Suppressor macrophage treated with lipopolysaccharide for 4 hours (primary cell): ENCODE measurements around the gene TMEM132D.

Experiments
- DNase-seq: peaks from one replicate; pipeline ENCODE4 v3.0.0-alpha.2; 2020

Gene TMEM132D

GRCh38 chr12:129873111-129873832 lies 30.6 kb downstream of the TMEM132D start:
- DNase-seq: no peak

- DNase-seq: no peak
Observed at GRCh38 chr12:129871991-129872972, 31.5 kb downstream of the TMEM132D start.

DNA sequence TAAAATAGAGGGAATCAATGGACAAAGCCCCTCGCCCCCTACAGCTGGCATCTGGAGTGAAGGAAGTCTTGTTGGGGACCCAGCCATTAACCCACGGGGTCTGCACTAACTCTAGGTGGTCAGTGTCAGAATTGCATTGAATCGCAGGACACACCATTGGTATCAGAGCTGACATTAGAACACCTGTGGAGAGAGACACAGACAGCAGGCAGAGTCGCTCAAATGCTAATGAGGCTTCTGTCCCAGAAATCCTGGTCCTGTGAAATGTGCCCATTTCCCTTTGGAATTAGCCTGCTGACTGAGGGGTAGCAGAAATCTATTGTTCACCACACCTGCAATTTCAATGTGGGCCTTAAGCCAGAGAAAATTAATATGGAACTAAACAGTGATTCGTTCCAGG lies 33.0 kb downstream of the TMEM132D start:
- no peak for DNase-seq

- DNase-seq: no peak
Observed at GRCh38 chr12:129870136-129870535, 33.7 kb downstream of the TMEM132D start.

- no peak for DNase-seq
Observed at GRCh38 chr12:129868575-129868974, 35.2 kb downstream of the TMEM132D start.

- DNase-seq: no peak
Observed at GRCh38 chr12:129863938-129864337, 39.9 kb downstream of the TMEM132D start.

- no peak for DNase-seq
Observed at GRCh38 chr12:129862561-129863175, 41.2 kb downstream of the TMEM132D start.

GRCh38 chr12:129861951-129862350 lies 41.9 kb downstream of the TMEM132D start:
- DNase-seq: no peak

DNA sequence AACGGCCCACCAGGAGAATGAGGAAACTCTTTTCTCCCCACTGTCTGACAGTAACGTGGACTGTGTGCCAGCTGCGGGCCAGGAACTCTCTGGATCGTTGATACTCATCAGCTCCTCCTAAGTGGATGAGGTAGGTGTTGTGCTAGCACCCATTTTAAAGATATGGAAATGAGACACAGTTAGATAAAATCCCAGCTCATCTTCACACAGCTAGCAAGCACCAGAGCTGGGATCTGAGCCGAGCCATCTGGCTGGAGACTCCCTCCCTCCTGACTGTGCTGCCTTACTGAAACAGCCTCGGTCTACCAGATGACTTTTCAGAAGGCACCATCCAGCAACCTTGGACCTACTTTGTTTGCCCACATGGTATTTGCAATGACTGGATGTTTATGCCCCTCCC lies 49.2 kb downstream of the TMEM132D start:
- no peak for DNase-seq

- no peak for DNase-seq
Observed at GRCh38 chr12:129851296-129851695, 52.5 kb downstream of the TMEM132D start.

DNA sequence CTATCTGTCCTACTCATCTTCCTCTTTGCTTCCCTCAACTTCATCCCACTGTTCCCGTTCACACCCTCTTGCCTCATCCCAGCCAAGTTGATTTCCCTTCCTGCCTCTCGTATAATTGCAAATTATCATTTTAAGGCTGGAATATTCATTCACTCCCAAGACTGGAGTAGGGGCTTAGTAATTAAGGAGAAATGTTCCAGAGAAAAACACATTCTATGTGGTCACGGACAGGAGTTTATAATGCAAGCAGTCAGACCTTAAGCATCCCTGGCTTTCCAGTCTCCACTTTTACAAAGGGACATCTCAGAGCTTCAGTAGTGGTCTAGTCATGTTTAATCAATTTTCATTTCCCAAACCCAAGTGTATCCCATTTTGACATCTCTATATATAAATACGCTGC lies 54.9 kb downstream of the TMEM132D start:
- DNase-seq: no peak

GRCh38 chr12:129847063-129847462 lies 56.8 kb downstream of the TMEM132D start:
- no peak for DNase-seq

- DNase-seq: no peak
Observed at GRCh38 chr12:129844662-129845220, 59.1 kb downstream of the TMEM132D start.

DNA sequence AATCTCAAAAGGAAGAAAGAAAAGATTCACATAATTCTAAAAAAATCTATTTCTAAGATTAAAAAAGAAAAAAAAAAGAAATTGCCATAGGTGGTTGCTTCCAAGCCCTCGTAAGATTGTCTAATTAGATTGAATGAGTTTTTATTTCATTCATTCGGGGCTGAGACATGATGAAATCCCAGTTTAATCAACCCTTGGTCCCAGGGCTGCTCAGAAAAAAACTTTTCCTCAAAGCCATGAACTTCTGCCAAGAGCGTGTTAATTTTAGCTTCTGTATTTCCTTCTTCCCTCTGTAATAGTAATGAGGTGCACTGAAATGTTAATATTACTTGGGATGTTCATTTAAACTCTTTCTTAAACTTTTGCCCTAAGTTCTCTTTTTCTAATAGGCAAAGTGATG lies 62.6 kb downstream of the TMEM132D start:
- DNase-seq: no peak

DNA sequence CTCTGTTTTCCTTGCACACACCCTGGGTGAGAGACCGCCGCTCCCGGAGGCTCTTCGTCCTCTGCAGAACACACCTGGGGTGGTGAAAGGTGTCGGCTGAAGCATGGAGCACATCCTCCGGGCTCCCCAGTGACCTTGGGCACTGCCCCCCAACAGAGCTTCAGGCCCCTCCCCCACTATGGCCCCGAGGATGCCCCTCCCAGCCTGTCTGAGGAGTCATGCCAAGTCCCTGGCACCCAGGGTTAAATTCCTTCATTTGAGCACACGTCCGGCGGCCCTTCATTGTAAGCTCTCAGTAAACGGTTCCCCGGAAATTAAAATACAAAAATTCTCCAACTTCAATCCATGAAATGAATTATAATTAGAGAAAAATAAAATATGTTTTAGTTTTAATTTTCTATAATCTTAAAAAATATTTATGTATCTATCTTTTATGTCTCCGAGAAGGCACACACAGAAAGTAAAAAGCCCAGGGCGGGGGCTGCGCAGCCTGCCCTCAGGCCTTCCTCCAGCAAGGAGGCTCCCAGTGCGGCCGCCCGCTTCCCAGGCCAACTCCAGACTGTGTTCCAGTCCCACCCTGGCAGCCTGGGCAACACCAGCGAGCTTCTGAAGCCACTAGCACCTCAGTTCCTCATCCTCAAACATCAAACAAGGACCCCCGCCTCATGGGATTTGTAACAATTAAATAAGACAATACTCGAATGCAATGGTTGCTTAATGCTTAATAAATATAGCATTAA lies 63.5 kb downstream of the TMEM132D start:
- no peak for DNase-seq

DNA sequence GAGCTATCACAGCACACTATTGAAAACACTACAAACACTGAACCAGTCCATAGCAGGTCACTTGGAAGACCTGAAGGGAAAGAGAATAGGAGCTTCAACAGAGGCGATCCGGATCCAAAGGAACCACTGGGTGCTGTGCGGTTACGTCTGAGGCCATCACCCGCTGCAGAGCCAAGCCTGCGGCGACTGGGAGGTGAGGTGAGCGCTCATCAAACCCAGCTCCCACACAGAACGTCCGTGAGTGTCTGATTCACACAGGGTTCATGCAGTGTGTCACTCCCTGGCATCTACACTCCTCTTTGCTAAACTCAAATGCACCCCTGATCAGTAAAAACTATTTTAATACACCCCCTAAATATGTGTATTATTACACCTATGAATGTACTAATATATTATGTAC lies 64.1 kb downstream of the TMEM132D start:
- no peak for DNase-seq

GRCh38 chr12:129831294-129831693 lies 72.5 kb downstream of the TMEM132D start:
- DNase-seq: no peak

DNA sequence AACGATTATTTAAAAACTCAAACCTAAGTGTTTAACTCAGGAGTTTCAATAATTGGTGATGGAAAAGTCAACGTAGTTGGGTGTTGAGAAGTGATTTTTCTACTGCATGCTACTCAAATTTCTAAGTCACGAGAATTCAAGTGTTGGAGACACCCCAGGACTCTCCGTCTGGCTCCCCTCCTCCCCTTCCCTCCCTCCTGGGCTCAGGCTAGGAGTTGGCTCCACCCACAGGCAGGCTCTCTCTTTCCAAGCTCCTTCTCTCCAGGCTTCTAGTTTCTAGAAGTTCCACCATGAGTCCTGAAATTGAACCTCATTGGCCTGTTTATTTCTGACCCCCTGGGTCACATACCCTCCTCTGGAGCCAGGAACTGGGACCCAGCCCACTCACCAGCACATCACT lies 73.0 kb downstream of the TMEM132D start:
- no peak for DNase-seq

- no peak for DNase-seq
Observed at GRCh38 chr12:129827866-129828384, 75.9 kb downstream of the TMEM132D start.

GRCh38 chr12:129827102-129827865 lies 76.5 kb downstream of the TMEM132D start:
- no peak for DNase-seq

- DNase-seq: no peak
Observed at GRCh38 chr12:129826273-129826672, 77.6 kb downstream of the TMEM132D start.
